Caco-2 (cell line): Measurements from ENCODE around the gene ECHS1. TPM values are rescaled to one million over a fixed set of nuclear protein-coding genes. Genes with fewer than 3 reads are reported as not detected.

ENCODE experiments used
- BruUV-seq: library from RNA; stranded (reverse); fragments of 400-500 nt; replicated peaks from 2 replicates; lab custom pipeline; 2021; lab: Mats Ljungman, UMichigan
- CTCF ChIA-PET: fragments of 300-600 bp; sonication (Branson Sonifier 250); formaldehyde crosslinking; loops from one replicate; lab custom pipeline; 2022; ENCODE audit warnings: antibody characterized with exemption; lab: Charles Lee
- POLR2A ChIA-PET: fragments of 300-600 bp; sonication (Branson Sonifier 250); formaldehyde crosslinking; loops from one replicate; lab custom pipeline; 2022; ENCODE audit warnings: antibody characterized with exemption; lab: Charles Lee
- DNase-seq, 2 experiments: peaks; one replicate each; pipeline versions ENCODE4 v3.0.0 to v3.0.0-alpha.2; 2020 to 2022
- H3K27me3 ChIP-seq: replicated peaks from 2 replicates; pipeline ENCODE4 v1.6.0; 2011; ENCODE audit warnings: low read length; ENCODE audit not compliant: control insufficient read depth, insufficient read depth
- H3K36me3 ChIP-seq: 2 replicates; pipeline ENCODE4 v1.5.1; 2011; ENCODE audit warnings: low read length; ENCODE audit not compliant: control insufficient read depth, insufficient read depth
- H3K4me1 ChIP-seq: fragments of 250-450 bp; sonication (Bioruptor Pico); 2 replicates; pipeline ENCODE4 v1.5.1; 2020; ENCODE audit warnings: mild to moderate bottlenecking
- H3K4me3 ChIP-seq: 2 replicates; pipeline ENCODE4 v1.5.1; 2011; ENCODE audit warnings: low read depth, mild to moderate bottlenecking, control low read depth, low read length
- H3K9me3 ChIP-seq: fragments of 250-450 bp; sonication (Bioruptor Pico); 2 replicates; pipeline ENCODE4 v1.5.1; 2020; ENCODE audit warnings: mild to moderate bottlenecking, moderate library complexity
- H3K27ac Mint-ChIP-seq: one replicate; pipeline ENCODE4 v1.8.0; 2022; ENCODE audit warnings: mixed read lengths; ENCODE audit not compliant: unreplicated experiment
- H3K27me3 Mint-ChIP-seq: one replicate; pipeline ENCODE4 v1.8.0; 2022; ENCODE audit warnings: mixed read lengths; ENCODE audit not compliant: insufficient read depth, unreplicated experiment
- H3K36me3 Mint-ChIP-seq: one replicate; pipeline ENCODE4 v1.8.0; 2022; ENCODE audit warnings: mild to moderate bottlenecking, mixed read lengths; ENCODE audit not compliant: insufficient read depth, unreplicated experiment
- H3K4me1 Mint-ChIP-seq: one replicate; pipeline ENCODE4 v1.8.0; 2022; ENCODE audit warnings: low read depth, mixed read lengths; ENCODE audit not compliant: unreplicated experiment
- H3K4me3 Mint-ChIP-seq: one replicate; pipeline ENCODE4 v1.8.0; 2022; ENCODE audit warnings: mild to moderate bottlenecking, moderate library complexity, mixed read lengths; ENCODE audit not compliant: unreplicated experiment
- H3K9me3 Mint-ChIP-seq: one replicate; pipeline ENCODE4 v1.8.0; 2022; ENCODE audit warnings: mixed read lengths; ENCODE audit not compliant: unreplicated experiment
- CTCF ChIP-seq, 2 experiments: fragments of 200-600 bp in 1 of 2; IDR thresholded peaks; 1 replicate in 1 of 2; 2 replicates in 1 of 2; pipeline versions ENCODE4 v1.5.1 to v1.8.0; 2011 to 2022; ENCODE audit warnings: antibody characterized with exemption in 1 of 2, control low read depth in 1 of 2, inconsistent platforms in 1 of 2, low read depth in 1 of 2, low read length in 1 of 2, mild to moderate bottlenecking in 1 of 2, moderate library complexity in 1 of 2; ENCODE audit not compliant: insufficient read depth in 1 of 2, severe bottlenecking in 1 of 2, unreplicated experiment in 1 of 2
- intact Hi-C: fragments of 100-400 bp; cut with micrococcal nuclease; formaldehyde crosslinking; loops from one replicate; pipeline ENCODE4 v1.10.0; 2022; ENCODE audit not compliant: unreplicated experiment
- total RNA-seq: library from RNA; stranded (reverse); gene quantifications from 2 replicates; pipeline ENCODE4 v1.2.3, GENCODE V29; 2022

Gene ECHS1
- total RNA-seq, 1 experiment from 2014 or later: 247 TPM

GRCh38 chr10:133385214-133385613, 12.1 kb upstream of the ECHS1 start:
- H3K4me1 Mint-ChIP-seq: no peaks in the 10 kb centered on the region
- POLR2A ChIA-PET: no interaction called here

GRCh38 chr10:133384071-133384470, 10.9 kb upstream of the ECHS1 start:
- POLR2A ChIA-PET: no interaction called here

More at GRCh38 chr10:133385214-133385613, 12.1 kb upstream of the ECHS1 start:
- no peak overlapping the region for H3K27ac Mint-ChIP-seq
- intact Hi-C loops: no loop called here
- no peak for TF ChIP-seq CTCF (IDR thresholded peaks at IDR 0.05; ENCODE audit: insufficient read depth in 1 of 2, low read depth in 1 of 2, low read length in 1 of 2, severe bottlenecking in 1 of 2, unreplicated experiment in 1 of 2)
- H3K27me3 Mint-ChIP-seq: no peaks in the 10 kb centered on the region
- no peaks in the 10 kb centered on the region for H3K27me3 ChIP-seq
- H3K9me3 ChIP-seq: no peaks in the 10 kb centered on the region
- no peaks in the 10 kb centered on the region for H3K9me3 Mint-ChIP-seq
- peaks cover 8% of the 10 kb centered on the region; the same call in 1 of the 2 replicates for H3K4me1 ChIP-seq
- no TSS peak for BruUV-seq
- H3K4me3 Mint-ChIP-seq: no peak overlapping the region
- CTCF ChIA-PET: no interaction called here
- H3K4me3 ChIP-seq: no peak overlapping the region
- no peak for DNase-seq
- peaks cover 6% of the 10 kb centered on the region for H3K36me3 Mint-ChIP-seq
- H3K36me3 ChIP-seq: no peaks in the 10 kb centered on the region

GRCh38 chr10:133383551-133383950, 10.4 kb upstream of the ECHS1 start:
- no TSS peak for BruUV-seq
- H3K9me3 ChIP-seq: no peaks in the 10 kb centered on the region

More at GRCh38 chr10:133384071-133384470, 10.9 kb upstream of the ECHS1 start:
- Mint-ChIP-seq H3K4me1 (no peaks in the 10 kb centered on the region), H3K27me3 (no peaks in the 10 kb centered on the region), H3K9me3 (no peaks in the 10 kb centered on the region), H3K36me3 (peaks cover 6% of the 10 kb centered on the region), H3K4me3 (no peak overlapping the region), H3K27ac (no peak overlapping the region)
- Histone ChIP-seq H3K36me3 (no peaks in the 10 kb centered on the region), H3K9me3 (no peaks in the 10 kb centered on the region), H3K4me3 (no peak overlapping the region), H3K4me1 (peaks cover 8% of the 10 kb centered on the region; the same call in 1 of the 2 replicates), H3K27me3 (no peaks in the 10 kb centered on the region)
- no peak for DNase-seq
- no peak for TF ChIP-seq CTCF (IDR thresholded peaks at IDR 0.05; ENCODE audit: insufficient read depth in 1 of 2, low read depth in 1 of 2, low read length in 1 of 2, severe bottlenecking in 1 of 2, unreplicated experiment in 1 of 2)
- BruUV-seq: no TSS peak
- CTCF ChIA-PET: no interaction called here
- intact Hi-C loops: no loop called here

More at GRCh38 chr10:133383551-133383950, 10.4 kb upstream of the ECHS1 start:
- no peaks in the 10 kb centered on the region for H3K27me3 ChIP-seq
- peaks cover 8% of the 10 kb centered on the region; the same call in 1 of the 2 replicates for H3K4me1 ChIP-seq
- H3K4me3 ChIP-seq: no peak overlapping the region
- H3K36me3 Mint-ChIP-seq: peaks cover 6% of the 10 kb centered on the region
- no peak for DNase-seq
- no peaks in the 10 kb centered on the region for H3K27me3 Mint-ChIP-seq
- TF ChIP-seq CTCF (IDR thresholded peaks at IDR 0.05; ENCODE audit: insufficient read depth in 1 of 2, low read depth in 1 of 2, low read length in 1 of 2, severe bottlenecking in 1 of 2, unreplicated experiment in 1 of 2): no peak
- no peak overlapping the region for H3K27ac Mint-ChIP-seq
- H3K4me1 Mint-ChIP-seq: no peaks in the 10 kb centered on the region
- ChIA-PET CTCF (no interaction called here), POLR2A (no interaction called here)
- no peaks in the 10 kb centered on the region for H3K36me3 ChIP-seq
- intact Hi-C loops: no loop called here
- H3K4me3 Mint-ChIP-seq: no peak overlapping the region
- no peaks in the 10 kb centered on the region for H3K9me3 Mint-ChIP-seq
